ENCODE measurements around the gene STK33.

Gene STK33

DNA sequence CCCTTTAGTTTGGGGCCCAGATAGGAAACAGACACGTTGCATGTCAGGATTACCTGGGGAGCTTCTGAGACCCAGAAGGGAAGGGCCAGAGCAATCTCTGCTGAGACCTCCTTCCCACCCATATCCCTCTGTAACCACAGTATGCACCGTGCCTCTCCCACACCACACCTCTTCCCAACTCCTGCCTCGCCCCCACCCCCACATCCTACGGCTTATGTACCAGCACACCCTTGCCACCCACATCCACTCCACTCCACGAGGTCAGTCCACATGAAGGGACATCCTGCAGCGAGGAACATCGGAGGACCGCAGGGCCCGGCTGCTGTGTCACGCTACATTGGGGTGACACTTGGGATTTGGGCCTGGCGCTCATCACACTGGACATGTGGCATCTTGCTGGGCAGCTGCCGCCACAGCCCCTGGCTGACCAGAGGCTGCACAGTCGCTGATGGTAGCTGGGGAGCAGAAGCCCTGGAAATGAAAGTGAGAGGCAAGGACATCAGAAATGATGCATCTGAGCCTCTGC is 212.1 kb downstream of the STK33 start:
- Histone ChIP-seq H3K36me3 (ENCODE audit: control insufficient read depth in 4 of 4, insufficient read depth in 4 of 4, low read length in 3 of 4) (no peaks in the 10 kb centered on the region), H3K4me1 (ENCODE audit: control extremely low read depth in 1 of 4, control insufficient read depth in 4 of 4, insufficient read depth in 4 of 4, low read length in 3 of 4) (peaks cover 0 to 2% (median 0%) of the 10 kb centered on the region in 4 experiments), H3K4me3 (ENCODE audit: control insufficient read depth in 1 of 7, extremely low read depth in 1 of 7, insufficient read depth in 4 of 7, low read depth in 2 of 7, low read length in 6 of 7) (no peak overlapping the region), H3K27me3 (replicated peaks in 2 of 5; ENCODE audit: control insufficient read depth in 4 of 5, insufficient read depth in 5 of 5, low read length in 4 of 5) (no peaks in the 10 kb centered on the region), H3K9me3 (ENCODE audit: control extremely low read depth in 1 of 5, control insufficient read depth in 4 of 5, insufficient read depth in 2 of 5, low read depth in 1 of 5, low read length in 4 of 5) (no peaks in the 10 kb centered on the region), H3K27ac (ENCODE audit: insufficient read depth in 1 of 2, low read depth in 1 of 2, low read length in 2 of 2, poor library complexity in 1 of 2, severe bottlenecking in 2 of 2) (no peak overlapping the region)
- DNase-seq = no peak
- CTCF ChIA-PET = interaction anchor here (1.1 kb wide), 2 partner anchors 185 to 189 kb away, joined by 3 read pairs; no protein-coding TSS in a partner anchor
- WGBS (ENCODE audit: insufficient coverage) = 94% methylated on average over 9 of the region's 13 CpGs
- POLR2A ChIA-PET = no interaction called here

GRCh38 chr11:8381343-8381742 is 212.7 kb downstream of the STK33 start:
- Histone ChIP-seq H3K27me3 (replicated peaks in 2 of 5; ENCODE audit: control insufficient read depth in 4 of 5, insufficient read depth in 5 of 5, low read length in 4 of 5) (no peaks in the 10 kb centered on the region), H3K4me1 (ENCODE audit: control extremely low read depth in 1 of 4, control insufficient read depth in 4 of 4, insufficient read depth in 4 of 4, low read length in 3 of 4) (peaks cover 0 to 2% (median 0%) of the 10 kb centered on the region in 4 experiments), H3K27ac (ENCODE audit: insufficient read depth in 1 of 2, low read depth in 1 of 2, low read length in 2 of 2, poor library complexity in 1 of 2, severe bottlenecking in 2 of 2) (no peak overlapping the region), H3K4me3 (ENCODE audit: control insufficient read depth in 1 of 7, extremely low read depth in 1 of 7, insufficient read depth in 4 of 7, low read depth in 2 of 7, low read length in 6 of 7) (no peak overlapping the region), H3K36me3 (ENCODE audit: control insufficient read depth in 4 of 4, insufficient read depth in 4 of 4, low read length in 3 of 4) (no peaks in the 10 kb centered on the region), H3K9me3 (ENCODE audit: control extremely low read depth in 1 of 5, control insufficient read depth in 4 of 5, insufficient read depth in 2 of 5, low read depth in 1 of 5, low read length in 4 of 5) (no peaks in the 10 kb centered on the region)
- WGBS (ENCODE audit: insufficient coverage) = 100% methylated on average over 4 of the region's 6 CpGs
- ChIA-PET POLR2A (no interaction called here), CTCF (interaction anchor here (1.1 to 1.7 kb wide), 3 partner anchors 41 to 189 kb away, joined by 3 read pairs; no protein-coding TSS in a partner anchor)
- DNase-seq = no peak

DNA sequence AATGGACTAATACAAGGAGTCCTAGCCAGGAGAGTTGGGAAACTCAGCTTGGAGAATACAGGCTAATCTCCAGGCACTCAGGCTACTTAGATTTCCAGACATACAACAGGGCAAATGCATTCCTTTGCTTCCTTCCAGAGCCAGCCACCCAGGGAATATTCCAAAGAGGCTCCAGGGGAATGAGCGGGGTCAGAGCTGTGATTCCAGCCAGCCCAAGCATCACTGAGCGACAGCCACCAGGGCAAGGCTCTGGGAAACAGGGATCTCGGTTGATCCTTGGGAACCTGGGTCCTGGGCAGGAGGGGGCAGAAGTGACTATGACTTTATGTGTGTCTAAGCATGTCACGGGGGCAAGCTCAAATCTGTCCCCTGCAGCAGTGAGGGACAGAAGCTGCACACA is 218.1 kb downstream of the STK33 start:
- Histone ChIP-seq H3K4me1 (ENCODE audit: control extremely low read depth in 1 of 4, control insufficient read depth in 4 of 4, insufficient read depth in 4 of 4, low read length in 3 of 4) (no peaks in the 10 kb centered on the region), H3K9me3 (ENCODE audit: control extremely low read depth in 1 of 5, control insufficient read depth in 4 of 5, insufficient read depth in 2 of 5, low read depth in 1 of 5, low read length in 4 of 5) (no peaks in the 10 kb centered on the region), H3K36me3 (ENCODE audit: control insufficient read depth in 4 of 4, insufficient read depth in 4 of 4, low read length in 3 of 4) (no peaks in the 10 kb centered on the region), H3K27ac (ENCODE audit: insufficient read depth in 1 of 2, low read depth in 1 of 2, low read length in 2 of 2, poor library complexity in 1 of 2, severe bottlenecking in 2 of 2) (no peak overlapping the region), H3K4me3 (ENCODE audit: control insufficient read depth in 1 of 7, extremely low read depth in 1 of 7, insufficient read depth in 4 of 7, low read depth in 2 of 7, low read length in 6 of 7) (no peak overlapping the region), H3K27me3 (replicated peaks in 2 of 5; ENCODE audit: control insufficient read depth in 4 of 5, insufficient read depth in 5 of 5, low read length in 4 of 5) (no peaks in the 10 kb centered on the region)
- ChIA-PET POLR2A (no interaction called here), CTCF (no interaction called here)
- 75% methylated on average over 4 of the region's 4 CpGs for WGBS (ENCODE audit: insufficient coverage)
- DNase-seq = no peak

GRCh38 chr11:8375460-8375859 is 218.6 kb downstream of the STK33 start:
- Histone ChIP-seq H3K4me1 (ENCODE audit: control extremely low read depth in 1 of 4, control insufficient read depth in 4 of 4, insufficient read depth in 4 of 4, low read length in 3 of 4) (no peaks in the 10 kb centered on the region), H3K36me3 (ENCODE audit: control insufficient read depth in 4 of 4, insufficient read depth in 4 of 4, low read length in 3 of 4) (no peaks in the 10 kb centered on the region), H3K27ac (ENCODE audit: insufficient read depth in 1 of 2, low read depth in 1 of 2, low read length in 2 of 2, poor library complexity in 1 of 2, severe bottlenecking in 2 of 2) (no peak overlapping the region), H3K9me3 (ENCODE audit: control extremely low read depth in 1 of 5, control insufficient read depth in 4 of 5, insufficient read depth in 2 of 5, low read depth in 1 of 5, low read length in 4 of 5) (no peaks in the 10 kb centered on the region), H3K4me3 (ENCODE audit: control insufficient read depth in 1 of 7, extremely low read depth in 1 of 7, insufficient read depth in 4 of 7, low read depth in 2 of 7, low read length in 6 of 7) (no peak overlapping the region), H3K27me3 (replicated peaks in 2 of 5; ENCODE audit: control insufficient read depth in 4 of 5, insufficient read depth in 5 of 5, low read length in 4 of 5) (no peaks in the 10 kb centered on the region)
- peak in 1 of 3 donors; percentile 5 for DNase-seq
- CTCF ChIA-PET = no interaction called here
- POLR2A ChIA-PET = no interaction called here
- WGBS (ENCODE audit: insufficient coverage) = 29% methylated on average over 2 of the region's 3 CpGs

DNA sequence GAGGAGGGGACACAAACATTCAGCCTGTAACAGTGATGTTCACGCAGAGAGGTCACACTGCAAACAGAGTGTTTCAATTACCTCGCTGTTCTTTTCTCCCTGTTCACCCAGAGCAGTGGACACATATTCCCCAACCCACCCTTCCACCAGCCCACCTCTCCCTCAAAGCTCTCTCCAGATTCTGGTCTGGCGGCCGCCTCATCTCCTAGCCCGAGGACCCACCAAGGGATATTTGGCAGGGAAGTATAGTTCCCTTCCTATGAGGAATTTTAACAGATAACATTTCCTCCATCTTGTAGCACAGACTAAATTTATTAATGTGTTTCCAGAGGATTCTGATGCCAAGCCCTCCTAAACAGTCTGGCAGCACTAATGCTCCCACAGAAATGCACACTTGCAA is 219.3 kb downstream of the STK33 start:
- DNase-seq = no peak
- no peak overlapping the region for H3K4me3 ChIP-seq (ENCODE audit: control insufficient read depth in 1 of 7, extremely low read depth in 1 of 7, insufficient read depth in 4 of 7, low read depth in 2 of 7, low read length in 6 of 7)
- ChIA-PET POLR2A (no interaction called here), CTCF (no interaction called here)
- H3K4me1 ChIP-seq (ENCODE audit: control extremely low read depth in 1 of 4, control insufficient read depth in 4 of 4, insufficient read depth in 4 of 4, low read length in 3 of 4) = no peaks in the 10 kb centered on the region
- H3K27ac ChIP-seq (ENCODE audit: insufficient read depth in 1 of 2, low read depth in 1 of 2, low read length in 2 of 2, poor library complexity in 1 of 2, severe bottlenecking in 2 of 2) = no peak overlapping the region
- 100% methylated on average over 4 of the region's 5 CpGs for WGBS (ENCODE audit: insufficient coverage)
- H3K36me3 ChIP-seq (ENCODE audit: control insufficient read depth in 4 of 4, insufficient read depth in 4 of 4, low read length in 3 of 4) = no peaks in the 10 kb centered on the region
- H3K27me3 ChIP-seq (replicated peaks in 2 of 5; ENCODE audit: control insufficient read depth in 4 of 5, insufficient read depth in 5 of 5, low read length in 4 of 5) = no peaks in the 10 kb centered on the region
- H3K9me3 ChIP-seq (ENCODE audit: control extremely low read depth in 1 of 5, control insufficient read depth in 4 of 5, insufficient read depth in 2 of 5, low read depth in 1 of 5, low read length in 4 of 5) = no peaks in the 10 kb centered on the region

DNA sequence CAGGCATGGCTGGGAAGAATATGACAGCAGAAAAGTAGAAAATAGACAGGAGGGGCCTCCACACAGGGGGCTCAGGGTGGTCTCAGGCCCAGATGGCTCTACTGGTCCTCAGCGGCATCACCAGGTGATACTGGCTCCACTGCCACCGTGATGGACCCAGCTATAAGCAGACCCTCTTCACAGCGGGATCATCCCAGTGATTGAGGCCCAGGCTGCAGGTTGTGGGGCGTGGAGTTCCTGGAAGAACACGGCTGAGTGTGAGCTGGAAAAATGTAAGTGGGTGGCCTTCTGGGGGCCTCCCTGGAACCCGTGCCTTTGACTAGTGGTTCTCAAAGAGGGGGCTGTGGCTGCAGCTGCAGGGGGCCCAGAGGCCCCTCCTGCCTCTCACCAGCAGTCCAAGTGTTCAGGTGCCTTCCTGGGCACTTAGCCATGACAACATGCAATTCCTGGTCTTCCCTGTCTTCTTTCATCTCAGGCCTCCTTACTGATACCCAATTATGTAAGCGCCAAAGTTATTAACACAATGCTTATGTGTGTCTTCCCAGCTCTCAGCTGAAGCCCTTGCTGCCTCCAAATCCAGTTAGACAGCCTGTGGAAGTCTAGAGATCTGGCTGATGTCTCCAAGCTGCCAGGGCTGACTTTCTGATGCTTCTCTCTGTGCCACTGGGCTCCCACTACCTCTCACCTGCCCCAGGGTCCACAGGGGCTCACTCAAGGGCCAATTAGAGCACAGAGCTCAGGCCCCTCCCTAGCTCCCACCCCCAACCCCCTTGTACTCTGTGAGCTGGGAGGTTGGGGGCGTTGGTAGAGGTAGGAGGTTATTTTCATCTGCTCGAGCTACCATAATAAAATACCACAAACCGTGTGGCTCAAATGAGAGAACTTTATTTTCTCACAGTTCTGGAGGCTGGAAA is 220.3 kb downstream of the STK33 start:
- CTCF ChIA-PET = no interaction called here
- Histone ChIP-seq H3K36me3 (ENCODE audit: control insufficient read depth in 4 of 4, insufficient read depth in 4 of 4, low read length in 3 of 4) (no peaks in the 10 kb centered on the region), H3K27ac (ENCODE audit: insufficient read depth in 1 of 2, low read depth in 1 of 2, low read length in 2 of 2, poor library complexity in 1 of 2, severe bottlenecking in 2 of 2) (no peak overlapping the region), H3K4me3 (ENCODE audit: control insufficient read depth in 1 of 7, extremely low read depth in 1 of 7, insufficient read depth in 4 of 7, low read depth in 2 of 7, low read length in 6 of 7) (no peak overlapping the region), H3K27me3 (replicated peaks in 2 of 5; ENCODE audit: control insufficient read depth in 4 of 5, insufficient read depth in 5 of 5, low read length in 4 of 5) (no peaks in the 10 kb centered on the region), H3K9me3 (ENCODE audit: control extremely low read depth in 1 of 5, control insufficient read depth in 4 of 5, insufficient read depth in 2 of 5, low read depth in 1 of 5, low read length in 4 of 5) (no peaks in the 10 kb centered on the region), H3K4me1 (ENCODE audit: control extremely low read depth in 1 of 4, control insufficient read depth in 4 of 4, insufficient read depth in 4 of 4, low read length in 3 of 4) (no peaks in the 10 kb centered on the region)
- POLR2A ChIA-PET = no interaction called here
- WGBS (ENCODE audit: insufficient coverage) = 97% methylated on average over 5 of the region's 10 CpGs
- no peak for DNase-seq

DNA sequence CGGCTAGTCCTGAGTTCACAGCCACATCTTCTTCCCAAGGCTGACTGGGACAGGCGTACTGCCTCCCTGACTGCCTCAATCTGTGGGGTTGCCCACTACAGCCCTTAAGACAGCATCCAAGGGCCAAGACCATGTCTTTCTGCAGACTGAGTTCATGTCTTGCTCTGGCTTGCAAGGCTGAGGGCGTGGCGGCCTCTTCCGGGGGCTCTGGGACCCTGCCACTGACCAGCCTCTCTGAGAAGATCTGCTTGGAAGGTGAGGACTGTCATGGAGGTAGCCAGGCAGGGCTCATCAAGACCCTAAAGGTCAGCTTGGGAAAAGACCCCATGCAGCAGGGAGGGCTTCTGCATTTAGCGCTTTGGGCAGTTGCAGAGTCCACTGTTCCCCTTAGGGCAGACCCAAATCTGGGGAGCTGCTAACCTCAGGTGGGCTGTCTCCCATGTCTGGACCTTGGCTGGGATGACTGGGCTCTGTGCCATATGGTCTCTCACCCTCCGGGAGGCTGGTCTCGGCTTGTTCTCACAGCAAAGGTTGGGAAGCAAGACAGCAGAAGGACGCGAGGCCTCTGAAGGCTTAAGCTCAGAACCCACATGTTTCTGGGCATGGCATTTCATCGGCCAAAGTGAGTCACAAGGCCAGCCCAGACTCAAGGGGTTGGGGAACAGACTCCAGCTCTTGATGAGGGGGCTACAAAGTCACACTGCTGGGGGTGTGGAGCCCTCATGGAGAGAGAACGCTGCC is 221.2 kb downstream of the STK33 start:
- no peaks in the 10 kb centered on the region for H3K9me3 ChIP-seq (ENCODE audit: control extremely low read depth in 1 of 5, control insufficient read depth in 4 of 5, insufficient read depth in 2 of 5, low read depth in 1 of 5, low read length in 4 of 5)
- no peak overlapping the region for H3K27ac ChIP-seq (ENCODE audit: insufficient read depth in 1 of 2, low read depth in 1 of 2, low read length in 2 of 2, poor library complexity in 1 of 2, severe bottlenecking in 2 of 2)
- DNase-seq = no peak
- 96% methylated on average over 12 of the region's 12 CpGs for WGBS (ENCODE audit: insufficient coverage)
- H3K4me3 ChIP-seq (ENCODE audit: control insufficient read depth in 1 of 7, extremely low read depth in 1 of 7, insufficient read depth in 4 of 7, low read depth in 2 of 7, low read length in 6 of 7) = no peak overlapping the region
- H3K27me3 ChIP-seq (replicated peaks in 2 of 5; ENCODE audit: control insufficient read depth in 4 of 5, insufficient read depth in 5 of 5, low read length in 4 of 5) = no peaks in the 10 kb centered on the region
- ChIA-PET CTCF (interaction anchor here (1.0 kb wide), 1 partner anchor 109 kb away, joined by 3 read pairs; the partner anchor contains the start of gene LMO1), POLR2A (no interaction called here)
- no peaks in the 10 kb centered on the region for H3K36me3 ChIP-seq (ENCODE audit: control insufficient read depth in 4 of 4, insufficient read depth in 4 of 4, low read length in 3 of 4)
- H3K4me1 ChIP-seq (ENCODE audit: control extremely low read depth in 1 of 4, control insufficient read depth in 4 of 4, insufficient read depth in 4 of 4, low read length in 3 of 4) = no peaks in the 10 kb centered on the region

All from common myeloid progenitor, CD34-positive (primary cell).